Superior temporal gyrus (tissue), 1 donor: ENCODE results near the gene IPO8.
"Not testable (repeated sequence)": the region's sequence is repeated elsewhere in the genome, so short reads cannot be mapped to it uniquely, and the experiment has no call there.

Experiments used
- DNase-seq: peaks from one replicate; pipeline ENCODE4 v3.0.0-alpha.2; 2016; ENCODE audit errors: extremely low spot score

IPO8 gene

GRCh38 chr12:30691122-30691879, 4.4 kb downstream of the IPO8 start:
- no peak for DNase-seq

- no peak for DNase-seq
Observed at GRCh38 chr12:30687265-30687986, 8.2 kb downstream of the IPO8 start.

- DNase-seq: no peak
Observed at GRCh38 chr12:30679241-30679640, 16.4 kb downstream of the IPO8 start.

GRCh38 chr12:30678221-30678620, 17.4 kb downstream of the IPO8 start:
- DNase-seq: no peak

GRCh38 chr12:30661210-30661609, 34.5 kb downstream of the IPO8 start:
- no peak for DNase-seq

GRCh38 chr12:30652034-30652696, 43.5 kb downstream of the IPO8 start:
- no peak for DNase-seq

- DNase-seq: no peak
Observed at GRCh38 chr12:30646821-30647220, 48.8 kb downstream of the IPO8 start.

- DNase-seq: no peak
Observed at GRCh38 chr12:30643366-30643765, 52.3 kb downstream of the IPO8 start.

- DNase-seq: no peak
Observed at GRCh38 chr12:30640392-30640791, 55.3 kb downstream of the IPO8 start.

- no peak for DNase-seq
Observed at GRCh38 chr12:30635385-30635784, 60.3 kb downstream of the IPO8 start.

GRCh38 chr12:30631740-30632139, 63.9 kb downstream of the IPO8 start:
- DNase-seq: no peak

GRCh38 chr12:30630979-30631285, 64.7 kb downstream of the IPO8 start:
- no peak for DNase-seq

- DNase-seq: no peak
Observed at GRCh38 chr12:30630076-30630978, 65.3 kb downstream of the IPO8 start.

GRCh38 chr12:30626847-30627246, 68.8 kb downstream of the IPO8 start:
- DNase-seq: no peak

- peak; percentile 5 for DNase-seq
Observed at GRCh38 chr12:30624009-30624408, 71.7 kb downstream of the IPO8 start.

- peak; percentile 3 for DNase-seq
Observed at GRCh38 chr12:30622509-30622908, 73.2 kb downstream of the IPO8 start.

GRCh38 chr12:30621663-30622241, 73.9 kb downstream of the IPO8 start:
- DNase-seq: not testable (repeated sequence)

- no peak for DNase-seq
Observed at GRCh38 chr12:30617346-30618016, 78.2 kb downstream of the IPO8 start.

- DNase-seq: no peak
Observed at GRCh38 chr12:30614031-30614430, 81.6 kb downstream of the IPO8 start.

- no peak for DNase-seq
Observed at GRCh38 chr12:30613119-30613830, 82.4 kb downstream of the IPO8 start.
